IMR-90 (cell line): ENCODE measurements around the gene NSD2. TPM values are rescaled to one million over a fixed set of nuclear protein-coding genes. Genes with fewer than 3 reads are reported as not detected.

Experiments
- ATAC-seq: fragments of 200-7000 bp; cut with Tn5 transposase; 2 replicates; pipeline ENCODE4 v1.9.1; 2020; ENCODE audit warnings: low read depth, mild to moderate bottlenecking, moderate library complexity
- BruUV-seq: library from RNA; stranded (reverse); fragments of 400-500 nt; replicated peaks from 2 replicates; lab custom pipeline; 2021; lab: Mats Ljungman, UMichigan
- CTCF ChIA-PET: fragments of 300-600 bp; formaldehyde crosslinking; extraction: SDS; loops from one replicate; lab custom pipeline; 2021; ENCODE audit warnings: antibody characterized with exemption; lab: Yijun Ruan, JAX
- POLR2A ChIA-PET: fragments of 300-600 bp; sonication (Branson Sonifier 250); formaldehyde crosslinking; loops from one replicate; lab custom pipeline; 2022; ENCODE audit warnings: antibody characterized with exemption; ENCODE audit not compliant: unreplicated experiment; lab: Charles Lee
- DNase-seq: peaks from one replicate; pipeline ENCODE4 v3.0.0; 2013
- H2AFZ ChIP-seq: replicated peaks from 2 replicates; pipeline ENCODE3; 2013; ENCODE audit warnings: low read length, mild to moderate bottlenecking; ENCODE audit not compliant: poor library complexity
- H2AK5ac ChIP-seq: 2 replicates; pipeline ENCODE4 v1.6.1; 2013; ENCODE audit warnings: low read depth, low read length, inconsistent platforms
- H2AK9ac ChIP-seq: replicated peaks from 2 replicates; pipeline ENCODE3; 2013; ENCODE audit warnings: mild to moderate bottlenecking, low read depth, low read length, moderate library complexity; ENCODE audit not compliant: poor library complexity
- H2BK120ac ChIP-seq: 2 replicates; pipeline ENCODE4 v1.6.1; 2013; ENCODE audit warnings: low read depth, low read length, inconsistent platforms
- H2BK15ac ChIP-seq: 3 replicates; pipeline ENCODE4 v1.6.1; 2013; ENCODE audit warnings: low read depth, low read length, inconsistent platforms
- H2BK20ac ChIP-seq: 2 replicates; pipeline ENCODE4 v1.6.1; 2013; ENCODE audit warnings: low read depth, mild to moderate bottlenecking, inconsistent platforms, low read length, moderate library complexity
- H2BK5ac ChIP-seq: 2 replicates; pipeline ENCODE4 v1.6.1; 2013; ENCODE audit warnings: mild to moderate bottlenecking, low read depth, low read length, inconsistent platforms; ENCODE audit not compliant: poor library complexity, severe bottlenecking
- H3K14ac ChIP-seq: replicated peaks from 2 replicates; pipeline ENCODE4 v1.6.1; 2013; ENCODE audit warnings: low read depth, low read length, inconsistent platforms
- H3K18ac ChIP-seq: 2 replicates; pipeline ENCODE4 v1.6.1; 2013; ENCODE audit warnings: low read depth, low read length, control low read depth
- H3K23ac ChIP-seq: 2 replicates; pipeline ENCODE4 v1.6.1; 2013; ENCODE audit warnings: low read depth, low read length, inconsistent platforms
- H3K27ac ChIP-seq: 2 replicates; pipeline ENCODE4 v1.5.1; 2013; ENCODE audit warnings: mild to moderate bottlenecking, control low read depth, low read length; ENCODE audit not compliant: insufficient read depth
- H3K27me3 ChIP-seq: 2 replicates; pipeline ENCODE4 v1.6.1; 2013; ENCODE audit warnings: low read length; ENCODE audit not compliant: control insufficient read depth, insufficient read depth
- H3K36me3 ChIP-seq: 2 replicates; pipeline ENCODE4 v1.6.1; 2013; ENCODE audit warnings: low read length, mixed read lengths; ENCODE audit not compliant: control insufficient read depth, insufficient read depth
- H3K4ac ChIP-seq: 2 replicates; pipeline ENCODE4 v1.6.1; 2013; ENCODE audit warnings: low read depth, low read length, inconsistent platforms
- H3K4me1 ChIP-seq: 2 replicates; pipeline ENCODE4 v1.6.1; 2013; ENCODE audit warnings: low read length, mixed read lengths; ENCODE audit not compliant: control insufficient read depth, insufficient read depth
- H3K4me2 ChIP-seq: 2 replicates; pipeline ENCODE4 v1.6.1; 2013; ENCODE audit warnings: low read depth, mild to moderate bottlenecking, control low read depth, low read length, moderate library complexity
- H3K4me3 ChIP-seq: 2 replicates; pipeline ENCODE4 v1.5.1; 2013; ENCODE audit warnings: low read depth, mild to moderate bottlenecking, control low read depth, low read length, moderate library complexity; ENCODE audit not compliant: insufficient read depth
- H3K56ac ChIP-seq: 2 replicates; pipeline ENCODE4 v1.6.1; 2013; ENCODE audit warnings: low read length, inconsistent platforms; ENCODE audit not compliant: insufficient read depth; ENCODE audit errors: extremely low read depth
- H3K79me1 ChIP-seq, 2 experiments: 2 replicates each; pipeline ENCODE4 v1.6.1; 2013; ENCODE audit warnings: low read length in 2 of 2, inconsistent platforms in 1 of 2, low read depth in 1 of 2
- H3K9ac ChIP-seq: 2 replicates; pipeline ENCODE4 v1.6.1; 2013; ENCODE audit warnings: low read depth, low read length, control low read depth
- H3K9me1 ChIP-seq: 2 replicates; pipeline ENCODE4 v1.6.1; 2013; ENCODE audit warnings: low read length, inconsistent platforms; ENCODE audit not compliant: insufficient read depth
- H3K9me3 ChIP-seq: 2 replicates; pipeline ENCODE4 v1.6.1; 2013; ENCODE audit warnings: low read length; ENCODE audit not compliant: control insufficient read depth, insufficient read depth
- H4K20me1 ChIP-seq: 2 replicates; pipeline ENCODE4 v1.6.1; 2013; ENCODE audit warnings: low read length, inconsistent platforms; ENCODE audit not compliant: insufficient read depth
- H4K5ac ChIP-seq: 2 replicates; pipeline ENCODE4 v1.6.1; 2013; ENCODE audit warnings: mild to moderate bottlenecking, low read depth, low read length, control low read depth
- H4K8ac ChIP-seq, 2 experiments: 2 replicates each; pipeline ENCODE4 v1.6.1; 2013; ENCODE audit warnings: low read depth in 2 of 2, low read length in 2 of 2, control low read depth in 1 of 2, inconsistent platforms in 1 of 2
- H4K91ac ChIP-seq: 2 replicates; pipeline ENCODE4 v1.6.1; 2013; ENCODE audit warnings: low read depth, low read length, inconsistent platforms; ENCODE audit not compliant: insufficient read depth
- ELK1 ChIP-seq: fragments of 150-350 bp; IDR thresholded peaks from 2 replicates; pipeline ENCODE4 v1.6.1; 2016; ENCODE audit warnings: low read depth, mild to moderate bottlenecking, low read length, moderate library complexity, borderline replicate concordance
- FOS ChIP-seq: fragments of 150-350 bp; IDR thresholded peaks from 2 replicates; pipeline ENCODE4 v1.6.1; 2016; ENCODE audit warnings: low read depth, low read length
- WGBS, 2 experiments: methylation state at CpG; one replicate each; pipeline versions ENCODE4 v1.1.5 to v1.1.7; 2013; ENCODE audit warnings: missing lambda C conversion rate in 2 of 2; ENCODE audit not compliant: insufficient read length in 1 of 2; ENCODE audit errors: extremely low coverage in 2 of 2; 5-methylcytosine and 5-hydroxymethylcytosine counted together
- dilution Hi-C: fragments of 300-500 bp; cut with HindIII; formaldehyde crosslinking; loops from one replicate; pipeline ENCODE4 v1.14.3; 2018; ENCODE audit warnings: low sequenced_read_pairs; ENCODE audit not compliant: unreplicated experiment
- in situ Hi-C: fragments of 300-500 bp; cut with MboI; formaldehyde crosslinking; loops from 3 replicates; pipeline ENCODE4 v1.14.3; 2019; ENCODE audit warnings: low sequenced_read_pairs, inconsistent platforms, mixed read lengths
- intact Hi-C: fragments of 100-400 bp; cut with micrococcal nuclease; formaldehyde crosslinking; loops from 2 replicates; pipeline ENCODE4 v1.10.0; 2022
- polyA plus RNA-seq, 3 experiments: library from polyadenylated mRNA; depleted of rRNA; stranded (reverse); fragments of >200 nt; gene quantifications; 2 replicates each; pipeline ENCODE4 v1.2.3, GENCODE V29; 2012; ENCODE audit warnings: low replicate concordance in 1 of 3
- total RNA-seq: library from RNA; depleted of rRNA; stranded (reverse); fragments of >200 nt; gene quantifications from 2 replicates; pipeline ENCODE4 v1.2.3, GENCODE V29; 2012
- TF ChIP-seq, protein P1 (sequence below): fragments of 150-350 bp; IDR thresholded peaks from 2 replicates; pipeline ENCODE4 v1.6.1; 2017; ENCODE audit warnings: mild to moderate bottlenecking, antibody characterized with exemption, low read length, low read depth

Gene NSD2
- total and polyA plus RNA-seq, 2 of the 4 experiments (the other 2 are of a cell fraction) = 35.9 to 68.1 TPM

GRCh38 chr4:1990676-1991075, 119.5 kb downstream of the NSD2 start:
- Histone ChIP-seq H3K27ac (no peak overlapping the region), H2BK5ac (no peak overlapping the region), H3K14ac (no peak overlapping the region), H3K18ac (no peak overlapping the region), H3K4me2 (no peak overlapping the region), H2BK120ac (no peak overlapping the region), H3K4me3 (no peak overlapping the region), H2BK15ac (no peak overlapping the region), H3K23ac (no peak overlapping the region), H3K56ac (no peak overlapping the region), H3K4ac (no peak overlapping the region), H3K79me1 (peaks cover 17 to 30% of the 10 kb centered on the region in 2 experiments), H3K9me1 (peaks cover 15% of the 10 kb centered on the region), H3K4me1 (no peaks in the 10 kb centered on the region), H3K9ac (no peak overlapping the region), H2AFZ (no peak overlapping the region), H3K36me3 (peaks cover 39% of the 10 kb centered on the region), H4K5ac (no peak overlapping the region), H2BK20ac (no peak overlapping the region), H4K8ac (no peak overlapping the region), H4K20me1 (peaks cover 13% of the 10 kb centered on the region; the same call in 1 of the 2 replicates), H3K9me3 (no peaks in the 10 kb centered on the region), H2AK9ac (no peak overlapping the region), H2AK5ac (no peak overlapping the region), H4K91ac (no peak overlapping the region), H3K27me3 (no peaks in the 10 kb centered on the region)
- ATAC-seq = no peak
- 100% methylated on average over 2 of the region's 5 CpGs; no CpG with 5 or more reads in 1 of the 2 experiments for WGBS, 2 experiments
- in situ Hi-C loops (no loop called here), intact Hi-C loops (no loop called here), dilution Hi-C loops (no loop called here)
- TF ChIP-seq FOS (no peak), ELK1 (no peak)
- TF ChIP-seq, protein P1, sequence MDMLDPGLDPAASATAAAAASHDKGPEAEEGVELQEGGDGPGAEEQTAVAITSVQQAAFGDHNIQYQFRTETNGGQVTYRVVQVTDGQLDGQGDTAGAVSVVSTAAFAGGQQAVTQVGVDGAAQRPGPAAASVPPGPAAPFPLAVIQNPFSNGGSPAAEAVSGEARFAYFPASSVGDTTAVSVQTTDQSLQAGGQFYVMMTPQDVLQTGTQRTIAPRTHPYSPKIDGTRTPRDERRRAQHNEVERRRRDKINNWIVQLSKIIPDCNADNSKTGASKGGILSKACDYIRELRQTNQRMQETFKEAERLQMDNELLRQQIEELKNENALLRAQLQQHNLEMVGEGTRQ = no peak
- ChIA-PET CTCF (no interaction called here), POLR2A (no interaction called here)
- BruUV-seq = no TSS peak
- no peak for DNase-seq
